GM12801 (cell line): ENCODE measurements around the gene NRIP1.

ENCODE experiments used
- TF ChIP-seq, protein P1 (sequence below): IDR thresholded peaks from one replicate; pipeline ENCODE4 v1.5.1; 2011; ENCODE audit warnings: control low read depth; ENCODE audit not compliant: insufficient read length; ENCODE audit errors: extremely low read depth

NRIP1 gene

DNA sequence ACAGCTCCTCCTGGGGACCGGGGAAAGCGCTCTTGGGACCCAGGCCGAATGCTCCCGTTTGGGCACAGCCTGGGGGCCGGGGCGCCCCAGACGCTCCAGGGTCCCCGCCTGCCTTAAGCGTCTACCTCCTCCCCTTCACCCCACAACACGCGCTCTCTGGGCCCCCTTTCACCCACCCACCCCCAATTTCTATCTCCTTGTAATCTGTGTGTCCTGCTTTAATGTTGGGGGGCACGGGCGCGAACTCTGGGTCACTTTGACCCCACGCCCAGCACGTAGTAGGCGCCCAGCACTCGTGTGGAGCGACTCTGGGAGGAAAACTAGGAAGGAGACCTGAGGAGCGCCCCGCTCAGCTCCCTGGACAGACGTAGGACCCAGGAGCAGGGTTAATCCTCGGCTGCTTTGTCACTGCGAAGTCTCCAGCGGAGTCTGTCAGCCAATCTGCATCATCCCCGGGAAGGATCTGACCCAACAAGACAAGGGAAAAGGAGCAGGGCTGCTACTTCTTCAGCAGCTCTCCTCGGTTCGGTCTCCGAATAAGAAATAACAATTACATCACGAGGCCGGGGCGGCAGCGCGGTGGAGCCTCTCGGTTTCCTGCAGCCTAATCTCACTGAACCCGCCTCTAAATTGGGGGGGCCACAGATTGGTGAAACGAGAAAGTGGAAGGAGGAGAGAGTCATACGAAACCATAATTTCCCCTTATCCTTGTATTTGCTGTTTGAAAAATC lies 757 bp upstream of the NRIP1 start:
- TF ChIP-seq, protein P1, sequence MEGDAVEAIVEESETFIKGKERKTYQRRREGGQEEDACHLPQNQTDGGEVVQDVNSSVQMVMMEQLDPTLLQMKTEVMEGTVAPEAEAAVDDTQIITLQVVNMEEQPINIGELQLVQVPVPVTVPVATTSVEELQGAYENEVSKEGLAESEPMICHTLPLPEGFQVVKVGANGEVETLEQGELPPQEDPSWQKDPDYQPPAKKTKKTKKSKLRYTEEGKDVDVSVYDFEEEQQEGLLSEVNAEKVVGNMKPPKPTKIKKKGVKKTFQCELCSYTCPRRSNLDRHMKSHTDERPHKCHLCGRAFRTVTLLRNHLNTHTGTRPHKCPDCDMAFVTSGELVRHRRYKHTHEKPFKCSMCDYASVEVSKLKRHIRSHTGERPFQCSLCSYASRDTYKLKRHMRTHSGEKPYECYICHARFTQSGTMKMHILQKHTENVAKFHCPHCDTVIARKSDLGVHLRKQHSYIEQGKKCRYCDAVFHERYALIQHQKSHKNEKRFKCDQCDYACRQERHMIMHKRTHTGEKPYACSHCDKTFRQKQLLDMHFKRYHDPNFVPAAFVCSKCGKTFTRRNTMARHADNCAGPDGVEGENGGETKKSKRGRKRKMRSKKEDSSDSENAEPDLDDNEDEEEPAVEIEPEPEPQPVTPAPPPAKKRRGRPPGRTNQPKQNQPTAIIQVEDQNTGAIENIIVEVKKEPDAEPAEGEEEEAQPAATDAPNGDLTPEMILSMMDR, result no peak

DNA sequence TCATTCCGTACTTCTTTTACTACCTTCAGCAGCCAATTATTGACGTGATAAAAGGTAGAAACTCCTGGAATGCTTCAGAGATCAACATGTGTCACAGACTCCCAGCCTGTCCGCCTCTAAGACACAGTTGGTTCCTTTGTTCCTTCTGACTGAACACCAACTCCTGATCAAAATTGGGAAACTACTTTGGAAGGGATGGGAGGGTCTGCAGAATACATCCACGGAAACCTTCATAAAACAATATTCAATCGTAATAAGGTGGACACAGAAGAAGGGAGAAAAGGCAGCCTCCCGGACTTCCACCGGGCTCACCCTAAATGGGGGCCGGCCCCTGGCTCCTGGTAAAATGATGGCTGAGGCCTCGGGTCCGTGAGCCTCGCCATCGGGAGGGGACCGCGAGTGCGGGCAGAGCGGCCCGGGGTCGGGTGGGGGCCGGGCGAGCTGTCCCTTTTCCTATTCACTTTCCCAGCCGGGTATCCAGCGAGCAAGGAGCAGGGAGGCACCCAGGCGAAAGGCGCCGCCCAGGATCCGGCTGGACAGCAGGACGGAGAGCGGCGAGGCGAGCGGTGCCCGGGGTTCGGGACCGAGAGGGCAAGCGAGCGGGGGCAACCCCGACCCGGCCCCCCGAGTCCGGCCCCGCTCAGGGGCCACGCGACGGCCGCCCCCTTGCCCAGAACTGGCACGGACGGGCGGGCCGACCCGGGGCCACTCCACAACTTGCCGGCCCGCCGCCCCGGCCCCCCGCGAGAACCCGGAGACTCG lies 805 bp downstream of the NRIP1 start:
- TF ChIP-seq, protein P1, result no peak

DNA sequence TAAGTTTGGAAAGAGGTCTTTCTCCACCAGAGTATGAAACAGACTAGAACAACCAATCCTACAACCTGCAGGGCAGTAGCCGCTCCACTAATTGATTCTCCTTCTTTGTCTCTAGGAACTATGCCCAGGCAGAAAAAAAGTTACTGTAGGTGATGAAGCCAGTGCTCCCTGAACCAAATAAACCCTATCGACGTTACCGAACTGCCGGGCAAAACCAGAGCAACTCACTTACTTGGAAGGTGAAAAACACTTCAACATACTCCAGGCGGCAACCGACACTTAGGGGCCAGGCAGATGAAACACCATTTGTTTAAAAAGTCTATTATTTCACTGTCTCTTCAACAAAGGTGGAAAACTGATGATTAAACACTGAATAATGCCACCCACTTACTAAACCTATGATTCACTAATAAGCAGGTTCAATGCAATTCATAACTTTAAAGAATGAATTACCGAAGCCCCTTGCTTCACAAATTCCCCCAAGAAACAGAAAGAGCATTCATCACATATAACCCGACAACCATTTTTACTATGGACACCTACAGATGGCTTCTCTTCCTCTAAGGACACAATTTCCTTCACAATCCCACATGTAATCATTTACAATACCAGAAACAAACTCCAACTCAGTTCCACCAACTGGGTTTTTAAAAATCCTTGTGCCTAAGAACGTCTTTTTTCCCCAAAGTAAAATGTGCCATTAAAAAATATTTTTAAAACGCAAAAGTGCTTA lies 1.6 kb downstream of the NRIP1 start:
- TF ChIP-seq, protein P1, result no peak

DNA sequence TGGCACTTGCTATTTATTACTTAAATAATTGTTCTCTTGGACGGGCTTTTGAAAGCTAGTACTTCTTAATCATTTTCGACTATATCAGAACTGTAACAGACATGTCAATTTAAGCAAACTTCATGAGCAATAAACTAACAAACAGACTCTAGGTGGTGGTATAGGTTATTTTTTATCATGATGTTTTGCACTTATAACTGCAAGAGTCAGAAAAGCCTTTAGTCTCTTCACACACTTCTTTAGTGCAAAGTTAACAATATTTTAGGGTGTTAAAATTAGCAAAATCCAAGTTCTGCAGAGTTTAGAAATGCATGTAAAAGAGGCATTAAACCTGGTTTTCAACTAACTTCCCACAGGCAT lies 2.2 kb downstream of the NRIP1 start:
- TF ChIP-seq, protein P1, result no peak

DNA sequence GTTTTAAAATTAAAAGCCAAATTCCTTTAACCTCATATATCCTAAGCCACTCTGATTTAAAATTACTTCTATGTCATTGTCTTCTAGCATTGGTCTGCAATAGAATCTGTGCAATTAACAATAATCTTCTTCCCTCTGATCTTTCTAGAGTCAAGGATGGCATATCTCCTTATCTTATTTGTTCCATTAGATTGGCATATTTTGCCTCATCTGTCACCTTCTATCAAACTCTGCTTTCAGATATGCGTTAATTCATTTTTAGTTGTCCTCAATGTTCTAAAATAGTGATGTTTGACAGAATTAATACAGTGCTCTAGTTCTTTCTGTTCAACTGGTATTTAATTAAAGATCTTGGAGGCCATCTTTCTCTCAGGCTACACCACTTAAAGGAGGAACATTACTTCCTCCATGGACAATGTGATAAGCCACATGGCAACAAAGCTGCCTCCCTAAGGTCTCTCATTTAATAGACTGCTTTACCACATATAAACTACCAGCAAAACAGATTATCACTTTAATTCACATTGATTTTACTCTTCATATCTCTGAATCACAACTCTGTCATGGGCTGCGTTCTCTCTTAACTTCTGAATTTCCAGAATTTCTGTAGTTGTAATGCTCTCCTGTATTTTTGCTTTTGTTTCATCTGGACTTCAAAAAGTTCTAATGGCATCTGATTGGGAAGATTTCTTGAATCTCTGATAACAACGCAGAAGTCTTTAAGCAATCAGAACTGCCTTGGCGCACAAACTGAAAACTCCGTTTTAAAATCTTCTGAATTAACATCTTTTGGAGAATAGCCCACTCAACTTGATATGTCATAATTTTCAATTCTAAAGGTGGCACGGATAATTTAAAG lies 2.8 kb downstream of the NRIP1 start:
- TF ChIP-seq, protein P1, result no peak

DNA sequence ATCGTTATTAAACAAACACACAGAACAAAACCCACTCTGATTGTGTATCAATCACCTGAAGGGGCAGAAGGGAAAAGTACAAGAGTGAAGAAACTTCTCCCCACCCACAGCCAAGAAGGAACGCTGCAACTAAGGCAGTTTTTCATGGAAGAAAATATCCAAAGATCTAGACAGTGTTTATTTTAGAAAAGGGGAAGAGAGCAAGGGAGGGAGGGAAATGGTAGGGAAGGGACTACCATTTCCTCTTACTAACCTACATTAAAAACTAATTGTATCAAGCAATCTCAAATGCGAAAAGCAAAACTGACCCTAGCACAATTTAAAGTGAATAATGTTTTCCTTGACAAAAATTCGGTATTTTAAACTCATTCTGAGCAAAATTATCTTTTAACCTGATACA lies 3.5 kb downstream of the NRIP1 start:
- TF ChIP-seq, protein P1, result no peak
